CD4-positive, alpha-beta T cell treated with Interleukin-6 at 100 ng/mL for 8 hours (primary cell): ENCODE results near the gene RACGAP1.
"Not testable (repeated sequence)": the region's sequence is repeated elsewhere in the genome, so short reads cannot be mapped to it uniquely, and the experiment has no call there.

Experiments
- DNase-seq: peaks from one replicate; pipeline ENCODE4 v3.0.0-alpha.2; 2020; ENCODE audit warnings: mixed read lengths, low spot score

RACGAP1 gene

GRCh38 chr12:49986476-49986875 lies 38.8 kb downstream of the RACGAP1 start:
- DNase-seq, result not testable (repeated sequence)

- no peak for DNase-seq
Measured at GRCh38 chr12:49985981-49986380, 39.3 kb downstream of the RACGAP1 start.

GRCh38 chr12:49984476-49985359 lies 40.6 kb downstream of the RACGAP1 start:
- no peak for DNase-seq

GRCh38 chr12:49983892-49984291 lies 41.4 kb downstream of the RACGAP1 start:
- DNase-seq, result no peak

- no peak for DNase-seq
Measured at GRCh38 chr12:49982246-49983087, 42.8 kb downstream of the RACGAP1 start.

- DNase-seq, result no peak
Measured at GRCh38 chr12:49980501-49981349, 44.6 kb downstream of the RACGAP1 start.

GRCh38 chr12:49979791-49980190 lies 45.5 kb downstream of the RACGAP1 start:
- no peak for DNase-seq

- no peak for DNase-seq
Measured at GRCh38 chr12:49979016-49979586, 46.2 kb downstream of the RACGAP1 start.

GRCh38 chr12:49978125-49978524 lies 47.2 kb downstream of the RACGAP1 start:
- no peak for DNase-seq

- DNase-seq, result no peak
Measured at GRCh38 chr12:49976557-49976956, 48.7 kb downstream of the RACGAP1 start.

GRCh38 chr12:49975318-49975761 lies 50.0 kb downstream of the RACGAP1 start:
- no peak for DNase-seq

- DNase-seq, result no peak
Measured at GRCh38 chr12:49974677-49975317, 50.5 kb downstream of the RACGAP1 start.

GRCh38 chr12:49974231-49974675 lies 51.0 kb downstream of the RACGAP1 start:
- no peak for DNase-seq

GRCh38 chr12:49973361-49973830 lies 51.9 kb downstream of the RACGAP1 start:
- no peak for DNase-seq

- DNase-seq, result no peak
Measured at GRCh38 chr12:49972641-49973360, 52.5 kb downstream of the RACGAP1 start, which contains the start of gene AQP6. Gene AQP6 (plus strand): TSS chr12:49972947. CDS start chr12:49973174, 227 bp downstream.

GRCh38 chr12:49972129-49972528 lies 53.2 kb downstream of the RACGAP1 start:
- DNase-seq, result no peak

- DNase-seq, result no peak
Measured at GRCh38 chr12:49971141-49971540, 54.2 kb downstream of the RACGAP1 start.

GRCh38 chr12:49970658-49971057 lies 54.6 kb downstream of the RACGAP1 start:
- no peak for DNase-seq

- no peak for DNase-seq
Measured at GRCh38 chr12:49969651-49970429, 55.5 kb downstream of the RACGAP1 start.
